C4-2B (cell line): Measurements from ENCODE around the gene CIB4.

Experiments used
- ZFX ChIP-seq: fragments of 450-650 bp; IDR thresholded peaks from 2 replicates; pipeline ENCODE4 v1.6.1; 2017
- TF ChIP-seq, protein P1 (sequence below): fragments of 450-650 bp; conservative IDR thresholded peaks from 2 replicates; pipeline ENCODE4 v1.5.1; 2017; ENCODE audit warnings: mild to moderate bottlenecking

DNA sequence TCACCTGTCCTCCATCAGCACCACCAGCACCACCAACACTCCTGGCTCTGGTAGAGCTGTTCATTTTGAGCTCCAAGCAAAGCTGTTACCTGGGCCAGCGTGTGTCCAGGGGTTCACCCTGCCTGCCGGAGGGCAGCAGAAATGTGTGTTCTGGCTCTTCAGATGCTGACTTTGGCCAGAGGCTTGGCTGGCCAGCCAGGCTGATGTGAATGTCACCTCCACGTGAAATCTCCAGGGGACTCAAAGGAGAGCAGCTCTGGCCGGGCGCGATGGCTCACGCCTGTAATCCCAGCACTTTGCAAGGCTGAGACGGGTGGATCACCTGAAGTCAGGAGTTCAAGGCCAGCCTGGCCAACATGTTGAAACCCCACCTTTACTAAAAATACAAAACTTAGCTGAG is 33.5 kb downstream of the CIB4 start:
- TF ChIP-seq, protein P1, sequence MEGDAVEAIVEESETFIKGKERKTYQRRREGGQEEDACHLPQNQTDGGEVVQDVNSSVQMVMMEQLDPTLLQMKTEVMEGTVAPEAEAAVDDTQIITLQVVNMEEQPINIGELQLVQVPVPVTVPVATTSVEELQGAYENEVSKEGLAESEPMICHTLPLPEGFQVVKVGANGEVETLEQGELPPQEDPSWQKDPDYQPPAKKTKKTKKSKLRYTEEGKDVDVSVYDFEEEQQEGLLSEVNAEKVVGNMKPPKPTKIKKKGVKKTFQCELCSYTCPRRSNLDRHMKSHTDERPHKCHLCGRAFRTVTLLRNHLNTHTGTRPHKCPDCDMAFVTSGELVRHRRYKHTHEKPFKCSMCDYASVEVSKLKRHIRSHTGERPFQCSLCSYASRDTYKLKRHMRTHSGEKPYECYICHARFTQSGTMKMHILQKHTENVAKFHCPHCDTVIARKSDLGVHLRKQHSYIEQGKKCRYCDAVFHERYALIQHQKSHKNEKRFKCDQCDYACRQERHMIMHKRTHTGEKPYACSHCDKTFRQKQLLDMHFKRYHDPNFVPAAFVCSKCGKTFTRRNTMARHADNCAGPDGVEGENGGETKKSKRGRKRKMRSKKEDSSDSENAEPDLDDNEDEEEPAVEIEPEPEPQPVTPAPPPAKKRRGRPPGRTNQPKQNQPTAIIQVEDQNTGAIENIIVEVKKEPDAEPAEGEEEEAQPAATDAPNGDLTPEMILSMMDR: no peak
- no peak for TF ChIP-seq ZFX
